ENCODE measurements around the gene MACIR. TPM values are rescaled to one million over a fixed set of nuclear protein-coding genes. Genes with fewer than 3 reads are reported as not detected.

MACIR gene
- 1 to 10 TPM; 6.2 to 6.3 TPM for total RNA-seq

- Histone ChIP-seq H3K36me3 (replicated peaks in 1 of 2; ENCODE audit: insufficient read depth in 1 of 2, low read depth in 2 of 2) (no peaks in the 10 kb centered on the region), H3K9me3 (no peaks in the 10 kb centered on the region), H3K4me3 (peak within 1 kb of the TSS; percentile 97 to 100), H3K27ac (peak within 1 kb of the TSS; percentile 87 to 93 (median 92)), H3K4me1 (peaks cover 31% of the 10 kb centered on the region), H3K27me3 (no peaks in the 10 kb centered on the region)
- DNase-seq: peak; percentile 97 to 98 (median 98)
- ATAC-seq: peak; percentile 96
- intact Hi-C loops (cut with DNase I): no loop called here
- TF ChIP-seq CTCF (IDR thresholded peaks at IDR 0.05): peak in 3 of 7 experiments; percentile 14 to 42 (median 30)
- TF ChIP-seq POLR2A (IDR thresholded peaks at IDR 0.05): peak; percentile 78 to 89 (median 84)
- WGBS, 2 donors: 1% methylated on average over 33 to 42 of the region's 45 CpGs
Measured at GRCh38 chr5:103258368-103258956, at the start of gene MACIR. Gene MACIR (plus strand): TSS chr5:103258763. CDS start chr5:103275920, 17,157 bp downstream.

GRCh38 chr5:103209065-103209464 is 49.5 kb upstream of the MACIR start:
- Histone ChIP-seq H3K4me1 (no peaks in the 10 kb centered on the region), H3K36me3 (replicated peaks in 1 of 2; ENCODE audit: insufficient read depth in 1 of 2, low read depth in 2 of 2) (no peaks in the 10 kb centered on the region), H3K4me3 (no peak overlapping the region), H3K27me3 (no peaks in the 10 kb centered on the region), H3K27ac (no peak overlapping the region), H3K9me3 (no peaks in the 10 kb centered on the region)
- TF ChIP-seq POLR2A (IDR thresholded peaks at IDR 0.05): no peak
- TF ChIP-seq CTCF (IDR thresholded peaks at IDR 0.05): no peak
- DNase-seq (no peak), ATAC-seq (no peak)
- intact Hi-C loops (cut with DNase I): no loop called here

- 95 to 98% methylated on average over 2 of the region's 2 CpGs for WGBS, 2 donors
- no peaks in the 10 kb centered on the region for H3K36me3 ChIP-seq (replicated peaks in 1 of 2; ENCODE audit: insufficient read depth in 1 of 2, low read depth in 2 of 2)
- no peak overlapping the region for H3K27ac ChIP-seq
- no peaks in the 10 kb centered on the region for H3K27me3 ChIP-seq
- TF ChIP-seq POLR2A (IDR thresholded peaks at IDR 0.05) (no peak), CTCF (IDR thresholded peaks at IDR 0.05) (no peak)
- ATAC-seq (no peak), DNase-seq (no peak)
- H3K4me3 ChIP-seq: no peak overlapping the region
- intact Hi-C loops (cut with DNase I): no loop called here
- no peaks in the 10 kb centered on the region for H3K9me3 ChIP-seq
- no peaks in the 10 kb centered on the region for H3K4me1 ChIP-seq
Measured at GRCh38 chr5:103210952-103211351, 47.6 kb upstream of the MACIR start.

GRCh38 chr5:103211576-103212561 is 46.7 kb upstream of the MACIR start:
- Histone ChIP-seq H3K27ac (no peak overlapping the region), H3K9me3 (no peaks in the 10 kb centered on the region), H3K27me3 (no peaks in the 10 kb centered on the region), H3K4me3 (no peak overlapping the region), H3K36me3 (replicated peaks in 1 of 2; ENCODE audit: insufficient read depth in 1 of 2, low read depth in 2 of 2) (no peaks in the 10 kb centered on the region), H3K4me1 (no peaks in the 10 kb centered on the region)
- WGBS, 2 donors: 69 to 85% methylated on average over 2 of the region's 2 CpGs
- TF ChIP-seq CTCF (IDR thresholded peaks at IDR 0.05) (no peak), POLR2A (IDR thresholded peaks at IDR 0.05) (no peak)
- intact Hi-C loops (cut with DNase I): no loop called here
- DNase-seq (no peak), ATAC-seq (no peak)
